T1000 (cell line): ENCODE results near the gene ALK.

Experiments
- DNase-seq: peaks from one replicate; lab custom pipeline; 2025; ENCODE audit warnings: mixed read lengths; lab: John Stamatoyannopoulos, UW

The ALK gene

GRCh38 chr2:29367986-29368658, 553.3 kb downstream of the ALK start:
- DNase-seq: no peak

GRCh38 chr2:29363111-29363510, 558.3 kb downstream of the ALK start:
- DNase-seq: no peak

- no peak for DNase-seq
Measured at GRCh38 chr2:29361231-29361630, 560.2 kb downstream of the ALK start.

GRCh38 chr2:29360016-29360784, 561.2 kb downstream of the ALK start:
- no peak for DNase-seq

- DNase-seq: no peak
Measured at GRCh38 chr2:29353403-29353991, 567.9 kb downstream of the ALK start.

- no peak for DNase-seq
Measured at GRCh38 chr2:29351916-29352591, 569.3 kb downstream of the ALK start.

- DNase-seq: no peak
Measured at GRCh38 chr2:29351248-29351647, 570.1 kb downstream of the ALK start.

- DNase-seq: no peak
Measured at GRCh38 chr2:29349316-29350030, 571.9 kb downstream of the ALK start.

- DNase-seq: no peak
Measured at GRCh38 chr2:29347774-29348461, 573.5 kb downstream of the ALK start.

- no peak for DNase-seq
Measured at GRCh38 chr2:29345236-29345635, 576.1 kb downstream of the ALK start.

- DNase-seq: no peak
Measured at GRCh38 chr2:29343830-29344229, 577.6 kb downstream of the ALK start.

- DNase-seq: no peak
Measured at GRCh38 chr2:29336341-29337241, 584.8 kb downstream of the ALK start.

GRCh38 chr2:29335396-29335795, 586.0 kb downstream of the ALK start:
- no peak for DNase-seq

- DNase-seq: no peak
Measured at GRCh38 chr2:29334706-29335105, 586.7 kb downstream of the ALK start.

- no peak for DNase-seq
Measured at GRCh38 chr2:29332540-29332939, 588.8 kb downstream of the ALK start.

- DNase-seq: no peak
Measured at GRCh38 chr2:29329899-29330298, 591.5 kb downstream of the ALK start.

GRCh38 chr2:29326926-29327325, 594.5 kb downstream of the ALK start:
- DNase-seq: no peak

GRCh38 chr2:29325544-29325943, 595.8 kb downstream of the ALK start:
- DNase-seq: no peak

- DNase-seq: no peak
Measured at GRCh38 chr2:29323961-29324360, 597.4 kb downstream of the ALK start.

- DNase-seq: no peak
Measured at GRCh38 chr2:29323301-29323700, 598.1 kb downstream of the ALK start.
